Spleen (tissue), 11 donors: ENCODE results near the gene FCHO2. TPM values are rescaled to one million over a fixed set of nuclear protein-coding genes. Genes with fewer than 3 reads are reported as not detected.

Source experiments
- DNase-seq: peaks from one replicate; pipeline ENCODE4 v3.0.0-alpha.2; 2020
- H3K27ac ChIP-seq, 8 donors: fragments of 200-600 bp; sonication (generic) in 7 of 8; 1 replicate in 4 of 8; 2 replicates in 4 of 8; pipeline versions ENCODE4 v1.5.0 to v1.8.0; 2016 to 2021; ENCODE audit warnings: inconsistent platforms in 4 of 8, mild to moderate bottlenecking in 4 of 8, moderate library complexity in 1 of 8
- H3K27me3 ChIP-seq, 7 donors: fragments of 200-600 bp; sonication (generic) in 6 of 7; replicated peaks in 1 of 7; 1 replicate in 4 of 7; 2 replicates in 3 of 7; pipeline versions ENCODE4 v1.5.0 to v1.8.0; 2016 to 2021; ENCODE audit warnings: inconsistent platforms in 3 of 7, mild to moderate bottlenecking in 1 of 7
- H3K36me3 ChIP-seq, 6 donors: fragments of 200-600 bp; sonication (generic) in 5 of 6; 1 replicate in 4 of 6; 2 replicates in 2 of 6; pipeline versions ENCODE4 v1.5.0 to v1.8.0; 2016 to 2021; ENCODE audit warnings: inconsistent platforms in 2 of 6
- H3K4me1 ChIP-seq, 6 donors: fragments of 200-600 bp; sonication (generic) in 5 of 6; 1 replicate in 3 of 6; 2 replicates in 3 of 6; pipeline versions ENCODE4 v1.5.0 to v1.8.0; 2016 to 2021; ENCODE audit warnings: inconsistent platforms in 3 of 6
- H3K4me3 ChIP-seq, 8 donors: fragments of 200-600 bp; sonication (generic) in 7 of 8; 1 replicate in 4 of 8; 2 replicates in 4 of 8; pipeline versions ENCODE4 v1.5.0 to v1.8.0; 2016 to 2021; ENCODE audit warnings: inconsistent platforms in 4 of 8, mild to moderate bottlenecking in 4 of 8, moderate library complexity in 2 of 8
- H3K9me3 ChIP-seq, 8 donors: fragments of 200-600 bp; sonication (generic) in 7 of 8; 1 replicate in 4 of 8; 2 replicates in 4 of 8; pipeline versions ENCODE4 v1.5.0 to v1.8.0; 2016 to 2021; ENCODE audit warnings: inconsistent platforms in 4 of 8
- CTCF ChIP-seq, 11 experiments: fragments of 200-600 bp in 7 of 11; fragments of 450-650 bp in 4 of 11; sonication (generic) in 4 of 11; IDR thresholded peaks in 8 of 11; conservative IDR thresholded peaks in 3 of 11; 1 replicate in 7 of 11; 2 replicates in 4 of 11; pipeline versions ENCODE4 v1.4.0 to v1.8.0; 2016 to 2021; ENCODE audit warnings: antibody characterized with exemption in 11 of 11, inconsistent platforms in 4 of 11, mild to moderate bottlenecking in 1 of 11
- POLR2A ChIP-seq, 3 donors: fragments of 450-650 bp; IDR thresholded peaks; one replicate each; pipeline ENCODE4 v1.5.1; 2017; ENCODE audit warnings: antibody characterized with exemption in 3 of 3, mild to moderate bottlenecking in 1 of 3
- POLR2AphosphoS5 ChIP-seq, 3 donors: sonication (generic); formaldehyde crosslinking; IDR thresholded peaks; one replicate each; pipeline ENCODE4 v1.5.1; 2017; ENCODE audit warnings: antibody characterized with exemption in 3 of 3
- WGBS, 5 donors: extraction: QIAGEN DNeasy Blood & Tissue Kit in 3 of 5; methylation state at CpG; one replicate each; pipeline versions ENCODE4 v1.1.5 to v1.1.7; 2013 to 2018; 5-methylcytosine and 5-hydroxymethylcytosine counted together
- intact Hi-C: fragments of 100-400 bp; cut with DNase I; formaldehyde crosslinking; loops from one replicate; pipeline ENCODE4 v1.15.0; 2023; ENCODE audit warnings: low total_unique reads
- polyA plus RNA-seq, 3 donors: library from polyadenylated mRNA; stranded (reverse); fragments of 200-250 nt; gene quantifications; one replicate each; pipeline ENCODE4 v1.2.1, GENCODE V29; 2013
- total RNA-seq, 7 donors: library from RNA; depleted of rRNA in 3 of 7; stranded (reverse); fragments of >200 nt in 3 of 7; fragmentation: NEBNext Ultra II Directional in 4 of 7; extraction: Animal tissue kit (Norgen Biotek cat#: 25700) in 4 of 7; gene quantifications; one replicate each; pipeline versions ENCODE4 v1.1.0 to v1.2.1, GENCODE V29; 2016 to 2021
- donor health status: healthy with polysubstance abuse.
- donor health status: DM: no; HTN: no; CAD: no; lungs with moderate emphysema.
- donor health status: DM: no; HTN: no; CAD: no.
- donor health status: Bipolar disorder and iron deficiency.
- donor health status: healthy.
- donor health status: DM: no; HTN: no; CAD: no.
- donor health status: DM: yes; HTN: yes; CAD: no.

Gene FCHO2
- total and polyA plus RNA-seq, 10 donors: 5.6 to 86.6 (median 41.2) TPM

GRCh38 chr5:73027816-73028215, 72.0 kb downstream of the FCHO2 start:
- DNase-seq: no peak
- TF ChIP-seq CTCF (IDR thresholded peaks at IDR 0.05 in 8 of 11, conservative IDR thresholded peaks at IDR 0.05 in 3 of 11): no peak
- no peak for TF ChIP-seq POLR2A (IDR thresholded peaks at IDR 0.05)
- no peak for TF ChIP-seq POLR2AphosphoS5 (IDR thresholded peaks at IDR 0.05)
- no peak overlapping the region for H3K27ac ChIP-seq
- no peak overlapping the region for H3K4me3 ChIP-seq
- H3K4me1 ChIP-seq: peaks cover 0 to 5% (median 0%) of the 10 kb centered on the region in 6 donors
- WGBS, 5 donors: 81 to 95% (median 85%) methylated on average over 4 of the region's 4 CpGs
- H3K36me3 ChIP-seq: peaks cover 0 to 49% (median 5%) of the 10 kb centered on the region in 6 donors
- H3K27me3 ChIP-seq: no peaks in the 10 kb centered on the region
- no peaks in the 10 kb centered on the region for H3K9me3 ChIP-seq
- intact Hi-C loops: no loop called here

- Histone ChIP-seq H3K4me3 (no peak overlapping the region), H3K9me3 (no peaks in the 10 kb centered on the region), H3K4me1 (peaks cover 0 to 5% (median 0%) of the 10 kb centered on the region in 6 donors), H3K36me3 (peaks cover 0 to 49% (median 5%) of the 10 kb centered on the region in 6 donors), H3K27me3 (no peaks in the 10 kb centered on the region), H3K27ac (no peak overlapping the region)
- DNase-seq: no peak
- intact Hi-C loops: no loop called here
- TF ChIP-seq POLR2A (IDR thresholded peaks at IDR 0.05) (no peak), POLR2AphosphoS5 (IDR thresholded peaks at IDR 0.05) (no peak), CTCF (IDR thresholded peaks at IDR 0.05 in 8 of 11, conservative IDR thresholded peaks at IDR 0.05 in 3 of 11) (no peak)
- WGBS, 5 donors: 81 to 94% (median 85%) methylated on average over 1 of the region's 1 CpG
Observed at GRCh38 chr5:73028991-73029595, 73.3 kb downstream of the FCHO2 start.

- H3K9me3 ChIP-seq: no peaks in the 10 kb centered on the region
- intact Hi-C loops: no loop called here
- no peak for DNase-seq
- WGBS, 5 donors: 81 to 97% (median 91%) methylated on average over 1 of the region's 1 CpG
- H3K27me3 ChIP-seq: no peaks in the 10 kb centered on the region
- H3K4me1 ChIP-seq: peaks cover 0 to 5% (median 0%) of the 10 kb centered on the region in 6 donors
- no peak overlapping the region for H3K4me3 ChIP-seq
- H3K27ac ChIP-seq: no peak overlapping the region
- H3K36me3 ChIP-seq: peaks cover 0 to 53% (median 5%) of the 10 kb centered on the region in 6 donors
- TF ChIP-seq POLR2A (IDR thresholded peaks at IDR 0.05) (no peak), CTCF (IDR thresholded peaks at IDR 0.05 in 8 of 11, conservative IDR thresholded peaks at IDR 0.05 in 3 of 11) (no peak), POLR2AphosphoS5 (IDR thresholded peaks at IDR 0.05) (no peak)
Observed at GRCh38 chr5:73030531-73030930, 74.7 kb downstream of the FCHO2 start.

GRCh38 chr5:73030995-73031394, 75.2 kb downstream of the FCHO2 start:
- intact Hi-C loops: no loop called here

More at GRCh38 chr5:73030995-73031394, 75.2 kb downstream of the FCHO2 start:
- no peaks in the 10 kb centered on the region for H3K27me3 ChIP-seq
- no peaks in the 10 kb centered on the region for H3K9me3 ChIP-seq
- TF ChIP-seq POLR2A (IDR thresholded peaks at IDR 0.05) (no peak), POLR2AphosphoS5 (IDR thresholded peaks at IDR 0.05) (no peak), CTCF (IDR thresholded peaks at IDR 0.05 in 8 of 11, conservative IDR thresholded peaks at IDR 0.05 in 3 of 11) (no peak)
- H3K4me1 ChIP-seq: peaks cover 0 to 5% (median 0%) of the 10 kb centered on the region in 6 donors
- DNase-seq: no peak
- no peak overlapping the region for H3K4me3 ChIP-seq
- H3K27ac ChIP-seq: no peak overlapping the region
- H3K36me3 ChIP-seq: peaks cover 0 to 53% (median 4%) of the 10 kb centered on the region in 6 donors
